Bronchial epithelial cell (primary cell): Measurements from ENCODE around the gene GCLC. TPM values are rescaled to one million over a fixed set of nuclear protein-coding genes. Genes with fewer than 3 reads are reported as not detected.

Experiments used
- DNase-seq: peaks from one replicate; pipeline ENCODE4 v3.0.0-alpha.2; 2010; ENCODE audit warnings: low read depth
- FAIRE-seq: peaks from 2 replicates; lab custom pipeline; 2011; peaks lifted over from hg19 to GRCh38; lab: Jason Lieb, UNC
- H3K27me3 ChIP-seq: 2 replicates; pipeline ENCODE4 v1.5.1; 2011; ENCODE audit warnings: low read length; ENCODE audit not compliant: control insufficient read depth, insufficient read depth
- H3K36me3 ChIP-seq: 2 replicates; pipeline ENCODE4 v1.5.1; 2011; ENCODE audit warnings: low read length; ENCODE audit not compliant: control insufficient read depth, insufficient read depth
- H3K4me3 ChIP-seq: 2 replicates; pipeline ENCODE4 v1.5.1; 2011; ENCODE audit warnings: mild to moderate bottlenecking, low read depth, low read length, control low read depth
- CTCF ChIP-seq: IDR thresholded peaks from 2 replicates; pipeline ENCODE4 v1.5.1; 2011; ENCODE audit warnings: mild to moderate bottlenecking, moderate library complexity, low read length, control low read depth, inconsistent platforms; ENCODE audit not compliant: insufficient read depth, severe bottlenecking
- total RNA-seq: library from RNA; depleted of rRNA; stranded (reverse); fragments of >200 nt; gene quantifications from 2 replicates; pipeline ENCODE4 v1.2.1, GENCODE V29; 2014

The GCLC gene
- total RNA-seq, 1 donor from 2014 or later, result 74.8 TPM

DNA sequence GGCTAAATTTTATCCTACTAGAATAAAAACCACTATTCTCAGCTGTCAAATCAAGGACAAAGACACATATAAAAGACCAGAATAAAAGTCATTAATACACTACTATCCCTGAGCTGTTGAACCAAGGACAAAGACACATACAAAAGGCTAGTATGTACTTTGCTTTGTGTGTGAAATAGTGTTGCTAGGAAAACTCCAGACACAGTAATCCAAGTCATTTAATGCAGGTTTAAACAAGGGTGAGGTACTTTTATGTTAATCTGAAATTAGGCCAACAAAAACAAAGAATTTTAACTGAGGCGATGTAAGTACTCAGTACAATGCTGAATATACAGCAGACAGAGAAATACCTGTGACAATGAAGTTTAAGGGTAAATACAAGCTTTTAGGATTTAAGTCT, 18.9 kb downstream of the GCLC start:
- FAIRE-seq (no peak), DNase-seq (peak; percentile 28)
- no peaks in the 10 kb centered on the region for H3K27me3 ChIP-seq
- TF ChIP-seq CTCF, result no peak
- no peak overlapping the region for H3K4me3 ChIP-seq
- peaks cover 6% of the 10 kb centered on the region for H3K36me3 ChIP-seq

DNA sequence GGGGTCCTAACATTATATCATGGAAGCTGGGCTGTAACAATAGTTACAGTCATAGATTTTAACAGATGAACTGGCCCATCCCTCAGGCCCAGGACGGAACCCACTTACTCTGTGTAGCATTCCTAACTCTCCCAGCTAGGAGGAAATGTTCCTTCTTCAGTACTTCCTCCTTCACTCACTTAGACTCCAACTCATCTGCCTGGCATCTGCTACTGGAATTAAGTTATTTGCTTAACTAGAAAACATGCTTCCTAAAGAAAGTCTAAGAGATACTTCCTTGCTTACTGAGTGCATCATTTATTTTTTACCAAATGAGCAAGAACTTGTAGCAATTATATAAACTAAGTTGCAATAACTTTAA, 20.5 kb downstream of the GCLC start:
- Histone ChIP-seq H3K4me3 (no peak overlapping the region), H3K36me3 (peaks cover 10% of the 10 kb centered on the region), H3K27me3 (no peaks in the 10 kb centered on the region)
- DNase-seq, result peak; percentile 72
- no peak for FAIRE-seq
- TF ChIP-seq CTCF, result no peak

GRCh38 chr6:53523511-53524454, 21.1 kb downstream of the GCLC start:
- no peak overlapping the region for H3K4me3 ChIP-seq
- no peak for TF ChIP-seq CTCF
- no peak for FAIRE-seq

DNA sequence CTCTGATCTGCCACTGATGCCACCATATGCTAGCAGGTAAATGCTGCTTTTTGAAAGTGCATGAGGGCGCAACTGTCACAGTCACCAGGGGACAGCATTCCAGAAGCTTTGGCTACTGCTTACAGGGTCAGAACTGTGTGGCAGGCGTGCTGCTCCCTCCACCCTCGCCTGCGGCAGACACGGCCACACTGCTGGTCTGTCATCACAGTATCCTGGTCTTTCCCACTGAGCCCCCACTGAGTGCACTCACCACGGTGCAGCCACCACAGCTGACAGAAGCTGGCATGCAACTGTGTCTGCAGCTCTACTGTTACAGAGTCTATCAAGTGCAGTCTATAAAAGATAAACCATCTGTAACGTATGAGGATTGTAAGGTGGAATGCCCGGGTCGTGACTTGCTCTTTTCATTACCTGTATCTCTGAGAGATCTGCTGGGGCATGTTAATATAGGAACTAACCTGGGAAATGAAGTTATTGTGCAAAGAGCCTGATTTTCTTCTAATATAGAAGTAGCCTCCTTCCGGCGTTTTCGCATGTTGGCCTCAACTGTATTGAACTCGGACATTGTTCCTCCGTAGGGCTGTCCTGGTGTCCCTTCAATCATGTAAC, 24.5 kb downstream of the GCLC start:
- H3K27me3 ChIP-seq, result no peaks in the 10 kb centered on the region
- no peak for TF ChIP-seq CTCF
- DNase-seq (no peak), FAIRE-seq (no peak)
- peaks cover 24% of the 10 kb centered on the region for H3K36me3 ChIP-seq
- H3K4me3 ChIP-seq, result no peak overlapping the region

More at GRCh38 chr6:53523511-53524454, 21.1 kb downstream of the GCLC start:
- DNase-seq, result no peak
- H3K36me3 ChIP-seq, result peaks cover 14% of the 10 kb centered on the region
- no peaks in the 10 kb centered on the region for H3K27me3 ChIP-seq

DNA sequence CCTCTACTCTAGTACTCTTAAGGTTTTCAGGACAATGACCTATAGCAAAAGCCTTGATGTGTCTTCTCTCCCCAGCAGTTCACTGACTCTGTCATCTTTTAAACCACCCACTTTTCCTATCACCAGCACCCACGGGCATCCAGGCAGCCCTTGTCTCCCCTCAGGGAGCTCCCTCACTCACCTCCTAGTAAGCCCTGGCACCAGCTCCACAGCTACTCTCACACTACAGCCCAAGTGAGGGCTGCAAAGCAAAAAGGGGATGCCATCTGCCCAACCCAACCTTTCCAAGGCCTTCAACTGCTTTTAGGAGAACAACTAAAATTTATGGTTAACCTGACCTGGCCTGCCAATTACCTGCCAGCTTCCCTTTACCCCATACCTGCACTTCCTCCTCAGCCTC, 26.0 kb downstream of the GCLC start:
- TF ChIP-seq CTCF, result no peak
- DNase-seq (no peak), FAIRE-seq (no peak)
- Histone ChIP-seq H3K4me3 (no peak overlapping the region), H3K27me3 (no peaks in the 10 kb centered on the region), H3K36me3 (peaks cover 34% of the 10 kb centered on the region)
